ENCODE results near the gene PCSK6. TPM values are rescaled to one million over a fixed set of nuclear protein-coding genes. Genes with fewer than 3 reads are reported as not detected.

The PCSK6 gene
- total RNA-seq, 1 experiment from 2014 or later, result 10.6 TPM

DNA sequence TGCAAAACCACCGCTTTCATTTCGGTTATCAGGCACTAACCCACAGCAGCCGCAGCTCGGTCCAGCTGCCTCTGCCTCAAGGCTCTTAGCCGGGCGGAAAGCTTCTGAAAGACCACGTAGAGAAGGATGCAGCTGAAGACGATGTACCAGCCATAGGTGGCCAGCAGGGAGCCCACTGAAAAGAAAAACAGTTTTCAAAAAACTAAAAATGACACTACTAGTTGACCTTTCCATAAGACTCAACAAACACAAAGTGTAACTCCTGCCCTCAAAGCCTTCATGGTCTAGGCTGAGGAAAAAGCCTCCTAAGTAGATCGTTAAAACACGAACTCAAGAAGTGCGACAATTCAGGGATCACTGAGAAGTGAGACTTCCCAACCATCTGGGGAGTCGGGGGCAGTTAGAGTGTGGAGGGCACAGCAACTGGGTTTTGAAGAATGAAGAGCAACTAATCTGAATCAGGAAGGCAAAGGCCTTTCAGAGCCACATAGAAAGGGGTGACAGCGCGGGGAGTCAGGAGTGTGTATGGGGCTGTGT lies 212.9 kb downstream of the PCSK6 start:
- H3K4me1 ChIP-seq (ENCODE audit: control insufficient read depth, insufficient read depth, low read length), result peaks cover 17% of the 10 kb centered on the region
- POLR2A ChIA-PET, result no interaction called here
- DNase-seq (ENCODE audit: low read depth, low spot score), result no peak
- no peaks in the 10 kb centered on the region for H3K9me3 ChIP-seq (ENCODE audit: control insufficient read depth, insufficient read depth, low read depth, low read length)
- no peaks in the 10 kb centered on the region for H3K27me3 ChIP-seq (ENCODE audit: control insufficient read depth, insufficient read depth, low read length)
- no peak for TF ChIP-seq TCF7L2 (IDR thresholded peaks at IDR 0.05; ENCODE audit: low read depth, low read length)
- 0 out of 2 replicates have a peak, but pooled peaks have one; percentile 10 for TF ChIP-seq SIN3A (IDR thresholded peaks at IDR 0.05; ENCODE audit: borderline replicate concordance, insufficient read depth, low read depth, low read length)
- H3K36me3 ChIP-seq (ENCODE audit: control insufficient read depth, insufficient read depth, low read length), result peaks cover 32% of the 10 kb centered on the region
- no TSS peak for BruUV-seq (replicated peaks)
- CTCF ChIA-PET, result interaction anchor here (0.7 kb wide), 1 partner anchor 366 kb away, joined by 6 read pairs; no protein-coding TSS in a partner anchor
- no peak for ATAC-seq
- in situ Hi-C loops (cut with HindIII; ENCODE audit: low pct_unique_long_range_greater_than_20kb, low sequenced_read_pairs) (no loop called here), intact Hi-C loops (cut with micrococcal nuclease; ENCODE audit: unreplicated experiment) (no loop called here)
- H3K4me3 ChIP-seq (ENCODE audit: low read depth in 2 of 2, low read length in 2 of 2), result peak overlapping the region; percentile 89 to 97
- peak overlapping the region; percentile 94 for H3K27ac ChIP-seq (ENCODE audit: low read length)

GRCh38 chr15:101275018-101275417 lies 214.5 kb downstream of the PCSK6 start:
- peaks cover 42% of the 10 kb centered on the region for H3K36me3 ChIP-seq (ENCODE audit: control insufficient read depth, insufficient read depth, low read length)
- no peak for DNase-seq (ENCODE audit: low read depth, low spot score)
- no peak overlapping the region for H3K27ac ChIP-seq (ENCODE audit: low read length)
- ChIA-PET POLR2A (no interaction called here), CTCF (no interaction called here)
- TSS peak; percentile 58 for BruUV-seq (replicated peaks)
- no peaks in the 10 kb centered on the region for H3K27me3 ChIP-seq (ENCODE audit: control insufficient read depth, insufficient read depth, low read length)
- H3K9me3 ChIP-seq (ENCODE audit: control insufficient read depth, insufficient read depth, low read depth, low read length), result no peaks in the 10 kb centered on the region
- intact Hi-C loops (cut with micrococcal nuclease; ENCODE audit: unreplicated experiment), result no loop called here
- H3K4me1 ChIP-seq (ENCODE audit: control insufficient read depth, insufficient read depth, low read length), result peaks cover 17% of the 10 kb centered on the region
- TF ChIP-seq TCF7L2 (IDR thresholded peaks at IDR 0.05; ENCODE audit: low read depth, low read length) (no peak), POLR2AphosphoS5 (IDR thresholded peaks at IDR 0.05; ENCODE audit: low read depth, low read length) (no peak), SIN3A (IDR thresholded peaks at IDR 0.05; ENCODE audit: borderline replicate concordance, insufficient read depth, low read depth, low read length) (no peak)
- TF ChIP-seq, protein P1, sequence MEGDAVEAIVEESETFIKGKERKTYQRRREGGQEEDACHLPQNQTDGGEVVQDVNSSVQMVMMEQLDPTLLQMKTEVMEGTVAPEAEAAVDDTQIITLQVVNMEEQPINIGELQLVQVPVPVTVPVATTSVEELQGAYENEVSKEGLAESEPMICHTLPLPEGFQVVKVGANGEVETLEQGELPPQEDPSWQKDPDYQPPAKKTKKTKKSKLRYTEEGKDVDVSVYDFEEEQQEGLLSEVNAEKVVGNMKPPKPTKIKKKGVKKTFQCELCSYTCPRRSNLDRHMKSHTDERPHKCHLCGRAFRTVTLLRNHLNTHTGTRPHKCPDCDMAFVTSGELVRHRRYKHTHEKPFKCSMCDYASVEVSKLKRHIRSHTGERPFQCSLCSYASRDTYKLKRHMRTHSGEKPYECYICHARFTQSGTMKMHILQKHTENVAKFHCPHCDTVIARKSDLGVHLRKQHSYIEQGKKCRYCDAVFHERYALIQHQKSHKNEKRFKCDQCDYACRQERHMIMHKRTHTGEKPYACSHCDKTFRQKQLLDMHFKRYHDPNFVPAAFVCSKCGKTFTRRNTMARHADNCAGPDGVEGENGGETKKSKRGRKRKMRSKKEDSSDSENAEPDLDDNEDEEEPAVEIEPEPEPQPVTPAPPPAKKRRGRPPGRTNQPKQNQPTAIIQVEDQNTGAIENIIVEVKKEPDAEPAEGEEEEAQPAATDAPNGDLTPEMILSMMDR (IDR thresholded peaks at IDR 0.05), result no peak
- TF ChIP-seq, protein P2, sequence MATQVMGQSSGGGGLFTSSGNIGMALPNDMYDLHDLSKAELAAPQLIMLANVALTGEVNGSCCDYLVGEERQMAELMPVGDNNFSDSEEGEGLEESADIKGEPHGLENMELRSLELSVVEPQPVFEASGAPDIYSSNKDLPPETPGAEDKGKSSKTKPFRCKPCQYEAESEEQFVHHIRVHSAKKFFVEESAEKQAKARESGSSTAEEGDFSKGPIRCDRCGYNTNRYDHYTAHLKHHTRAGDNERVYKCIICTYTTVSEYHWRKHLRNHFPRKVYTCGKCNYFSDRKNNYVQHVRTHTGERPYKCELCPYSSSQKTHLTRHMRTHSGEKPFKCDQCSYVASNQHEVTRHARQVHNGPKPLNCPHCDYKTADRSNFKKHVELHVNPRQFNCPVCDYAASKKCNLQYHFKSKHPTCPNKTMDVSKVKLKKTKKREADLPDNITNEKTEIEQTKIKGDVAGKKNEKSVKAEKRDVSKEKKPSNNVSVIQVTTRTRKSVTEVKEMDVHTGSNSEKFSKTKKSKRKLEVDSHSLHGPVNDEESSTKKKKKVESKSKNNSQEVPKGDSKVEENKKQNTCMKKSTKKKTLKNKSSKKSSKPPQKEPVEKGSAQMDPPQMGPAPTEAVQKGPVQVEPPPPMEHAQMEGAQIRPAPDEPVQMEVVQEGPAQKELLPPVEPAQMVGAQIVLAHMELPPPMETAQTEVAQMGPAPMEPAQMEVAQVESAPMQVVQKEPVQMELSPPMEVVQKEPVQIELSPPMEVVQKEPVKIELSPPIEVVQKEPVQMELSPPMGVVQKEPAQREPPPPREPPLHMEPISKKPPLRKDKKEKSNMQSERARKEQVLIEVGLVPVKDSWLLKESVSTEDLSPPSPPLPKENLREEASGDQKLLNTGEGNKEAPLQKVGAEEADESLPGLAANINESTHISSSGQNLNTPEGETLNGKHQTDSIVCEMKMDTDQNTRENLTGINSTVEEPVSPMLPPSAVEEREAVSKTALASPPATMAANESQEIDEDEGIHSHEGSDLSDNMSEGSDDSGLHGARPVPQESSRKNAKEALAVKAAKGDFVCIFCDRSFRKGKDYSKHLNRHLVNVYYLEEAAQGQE (IDR thresholded peaks at IDR 0.05; ENCODE audit: insufficient read depth in 1 of 2, low read depth in 2 of 2, low read length in 1 of 2), result no peak
- no peak for ATAC-seq
- H3K4me3 ChIP-seq (ENCODE audit: low read depth in 2 of 2, low read length in 2 of 2), result no peak overlapping the region
- in situ Hi-C loops (cut with HindIII; ENCODE audit: low pct_unique_long_range_greater_than_20kb, low sequenced_read_pairs), result no loop called here

- in situ Hi-C loops (cut with HindIII; ENCODE audit: low pct_unique_long_range_greater_than_20kb, low sequenced_read_pairs) (no loop called here), intact Hi-C loops (cut with micrococcal nuclease; ENCODE audit: unreplicated experiment) (no loop called here)
- TF ChIP-seq TCF7L2 (IDR thresholded peaks at IDR 0.05; ENCODE audit: low read depth, low read length), result no peak
- TF ChIP-seq POLR2AphosphoS5 (IDR thresholded peaks at IDR 0.05; ENCODE audit: low read depth, low read length), result no peak
- no peak for TF ChIP-seq SIN3A (IDR thresholded peaks at IDR 0.05; ENCODE audit: borderline replicate concordance, insufficient read depth, low read depth, low read length)
- TF ChIP-seq, protein P2 (IDR thresholded peaks at IDR 0.05; ENCODE audit: insufficient read depth in 1 of 2, low read depth in 2 of 2, low read length in 1 of 2), result no peak
- TF ChIP-seq, protein P1 (IDR thresholded peaks at IDR 0.05), result no peak
- Histone ChIP-seq H3K4me3 (ENCODE audit: low read depth in 2 of 2, low read length in 2 of 2) (no peak overlapping the region), H3K27me3 (ENCODE audit: control insufficient read depth, insufficient read depth, low read length) (no peaks in the 10 kb centered on the region), H3K4me1 (ENCODE audit: control insufficient read depth, insufficient read depth, low read length) (peaks cover 14% of the 10 kb centered on the region), H3K27ac (ENCODE audit: low read length) (no peak overlapping the region), H3K36me3 (ENCODE audit: control insufficient read depth, insufficient read depth, low read length) (peaks cover 42% of the 10 kb centered on the region), H3K9me3 (ENCODE audit: control insufficient read depth, insufficient read depth, low read depth, low read length) (no peaks in the 10 kb centered on the region)
- ATAC-seq (no peak), DNase-seq (ENCODE audit: low read depth, low spot score) (no peak)
- ChIA-PET POLR2A (interaction anchor here (0.5 kb wide), 1 partner anchor 165 kb away, joined by 5 read pairs; no protein-coding TSS in a partner anchor), CTCF (no interaction called here)
- no TSS peak for BruUV-seq (replicated peaks)
Measured at GRCh38 chr15:101273534-101273933, 216.0 kb downstream of the PCSK6 start.

Measured in Panc1 (cell line).